Measurements from ENCODE around the gene ADAMTS16.

Gene ADAMTS16

GRCh38 chr5:5235685-5236084 lies 95.6 kb downstream of the ADAMTS16 start:
- H2BK15ac ChIP-seq (ENCODE audit: low read length) = no peak overlapping the region
- H2BK5ac ChIP-seq (ENCODE audit: low read length) = no peak overlapping the region
- H3K14ac ChIP-seq (ENCODE audit: low read length) = no peak overlapping the region
- H3K27me3 ChIP-seq (ENCODE audit: control insufficient read depth in 3 of 3, insufficient read depth in 3 of 3, low read depth in 1 of 3, low read length in 3 of 3) = peaks cover 0 to 2% (median 0%) of the 10 kb centered on the region in 3 experiments
- no peaks in the 10 kb centered on the region for H3K79me1 ChIP-seq (ENCODE audit: low read depth, low read length)
- no peaks in the 10 kb centered on the region for H3K9me3 ChIP-seq (replicated peaks in 1 of 2; ENCODE audit: control insufficient read depth in 2 of 2, insufficient read depth in 1 of 2, low read depth in 1 of 2, low read length in 2 of 2)
- no peak overlapping the region for H3K9ac ChIP-seq (ENCODE audit: low read depth, low read length, poor library complexity)
- H3K18ac ChIP-seq (ENCODE audit: low read length) = no peak overlapping the region
- H2BK120ac ChIP-seq (ENCODE audit: low read depth, low read length) = no peak overlapping the region
- H2AK5ac ChIP-seq (ENCODE audit: low read depth, low read length) = no peak overlapping the region
- no peak overlapping the region for H2AFZ ChIP-seq (ENCODE audit: low read length)
- no peaks in the 10 kb centered on the region for H3K4me1 ChIP-seq (ENCODE audit: control insufficient read depth in 2 of 2, insufficient read depth in 1 of 2, low read depth in 1 of 2, low read length in 2 of 2)
- DNase-seq (ENCODE audit: low spot score) = no peak
- no peak overlapping the region for H3K4ac ChIP-seq (ENCODE audit: low read length)
- no peaks in the 10 kb centered on the region for H3K36me3 ChIP-seq (replicated peaks in 1 of 2; ENCODE audit: control insufficient read depth in 2 of 2, insufficient read depth in 2 of 2, low read length in 2 of 2)
- H3K4me3 ChIP-seq (ENCODE audit: low read length in 2 of 2) = no peak overlapping the region
- H3K23ac ChIP-seq (ENCODE audit: low read depth, low read length, poor library complexity) = no peak overlapping the region
- H4K91ac ChIP-seq (ENCODE audit: low read depth, low read length, poor library complexity) = no peak overlapping the region
- no peak overlapping the region for H3K27ac ChIP-seq (replicated peaks; ENCODE audit: low read length)
- H3K4me2 ChIP-seq (ENCODE audit: insufficient read depth, low read length, poor library complexity, severe bottlenecking) = no peak overlapping the region
- no peak overlapping the region for H2BK12ac ChIP-seq (ENCODE audit: low read length)
- no peak overlapping the region for H4K8ac ChIP-seq (ENCODE audit: low read depth, low read length)
- WGBS, 2 donors (ENCODE audit: extremely low coverage in 2 of 2, insufficient read length in 2 of 2, insufficient replicate concordance in 1 of 2) = no CpG with 5 or more reads among the region's 4 CpGs

GRCh38 chr5:5239191-5239590 lies 99.1 kb downstream of the ADAMTS16 start:
- Histone ChIP-seq H2BK120ac (ENCODE audit: low read depth, low read length) (no peak overlapping the region), H2BK12ac (ENCODE audit: low read length) (no peak overlapping the region), H3K79me1 (ENCODE audit: low read depth, low read length) (no peaks in the 10 kb centered on the region), H3K4me3 (ENCODE audit: low read length in 2 of 2) (no peak overlapping the region), H2AK5ac (ENCODE audit: low read depth, low read length) (no peak overlapping the region), H3K18ac (ENCODE audit: low read length) (no peak overlapping the region), H4K91ac (ENCODE audit: low read depth, low read length, poor library complexity) (no peak overlapping the region), H3K14ac (ENCODE audit: low read length) (no peak overlapping the region), H3K36me3 (replicated peaks in 1 of 2; ENCODE audit: control insufficient read depth in 2 of 2, insufficient read depth in 2 of 2, low read length in 2 of 2) (no peaks in the 10 kb centered on the region), H2BK5ac (ENCODE audit: low read length) (no peak overlapping the region), H3K23ac (ENCODE audit: low read depth, low read length, poor library complexity) (no peak overlapping the region), H3K4me1 (ENCODE audit: control insufficient read depth in 2 of 2, insufficient read depth in 1 of 2, low read depth in 1 of 2, low read length in 2 of 2) (no peaks in the 10 kb centered on the region), H3K4ac (ENCODE audit: low read length) (no peak overlapping the region), H3K27ac (replicated peaks; ENCODE audit: low read length) (no peak overlapping the region), H2BK15ac (ENCODE audit: low read length) (no peak overlapping the region), H3K4me2 (ENCODE audit: insufficient read depth, low read length, poor library complexity, severe bottlenecking) (no peak overlapping the region), H3K9me3 (replicated peaks in 1 of 2; ENCODE audit: control insufficient read depth in 2 of 2, insufficient read depth in 1 of 2, low read depth in 1 of 2, low read length in 2 of 2) (no peaks in the 10 kb centered on the region), H4K8ac (ENCODE audit: low read depth, low read length) (no peak overlapping the region), H2AFZ (ENCODE audit: low read length) (no peak overlapping the region), H3K27me3 (ENCODE audit: control insufficient read depth in 3 of 3, insufficient read depth in 3 of 3, low read depth in 1 of 3, low read length in 3 of 3) (peaks cover 0 to 13% (median 0%) of the 10 kb centered on the region in 3 experiments), H3K9ac (ENCODE audit: low read depth, low read length, poor library complexity) (no peak overlapping the region)
- WGBS, 2 donors (ENCODE audit: extremely low coverage in 2 of 2, insufficient read length in 2 of 2, insufficient replicate concordance in 1 of 2) = no CpG with 5 or more reads among the region's 10 CpGs
- no peak for DNase-seq (ENCODE audit: low spot score)

GRCh38 chr5:5240234-5240633 lies 100.1 kb downstream of the ADAMTS16 start:
- no peak overlapping the region for H3K9ac ChIP-seq (ENCODE audit: low read depth, low read length, poor library complexity)
- no peak overlapping the region for H2BK120ac ChIP-seq (ENCODE audit: low read depth, low read length)
- no peak overlapping the region for H2BK12ac ChIP-seq (ENCODE audit: low read length)
- H3K4me1 ChIP-seq (ENCODE audit: control insufficient read depth in 2 of 2, insufficient read depth in 1 of 2, low read depth in 1 of 2, low read length in 2 of 2) = no peaks in the 10 kb centered on the region
- H2BK5ac ChIP-seq (ENCODE audit: low read length) = no peak overlapping the region
- no peak overlapping the region for H2BK15ac ChIP-seq (ENCODE audit: low read length)
- H3K23ac ChIP-seq (ENCODE audit: low read depth, low read length, poor library complexity) = no peak overlapping the region
- H3K9me3 ChIP-seq (replicated peaks in 1 of 2; ENCODE audit: control insufficient read depth in 2 of 2, insufficient read depth in 1 of 2, low read depth in 1 of 2, low read length in 2 of 2) = no peaks in the 10 kb centered on the region
- H3K4me3 ChIP-seq (ENCODE audit: low read length in 2 of 2) = no peak overlapping the region
- no peak overlapping the region for H2AK5ac ChIP-seq (ENCODE audit: low read depth, low read length)
- H3K36me3 ChIP-seq (replicated peaks in 1 of 2; ENCODE audit: control insufficient read depth in 2 of 2, insufficient read depth in 2 of 2, low read length in 2 of 2) = no peaks in the 10 kb centered on the region
- WGBS, 2 donors (ENCODE audit: extremely low coverage in 2 of 2, insufficient read length in 2 of 2, insufficient replicate concordance in 1 of 2) = no CpG with 5 or more reads among the region's 8 CpGs
- no peak overlapping the region for H3K4me2 ChIP-seq (ENCODE audit: insufficient read depth, low read length, poor library complexity, severe bottlenecking)
- no peak overlapping the region for H3K27ac ChIP-seq (replicated peaks; ENCODE audit: low read length)
- H3K79me1 ChIP-seq (ENCODE audit: low read depth, low read length) = no peaks in the 10 kb centered on the region
- no peak for DNase-seq (ENCODE audit: low spot score)
- no peak overlapping the region for H4K8ac ChIP-seq (ENCODE audit: low read depth, low read length)
- no peak overlapping the region for H3K4ac ChIP-seq (ENCODE audit: low read length)
- H3K18ac ChIP-seq (ENCODE audit: low read length) = no peak overlapping the region
- H3K14ac ChIP-seq (ENCODE audit: low read length) = no peak overlapping the region
- H2AFZ ChIP-seq (ENCODE audit: low read length) = no peak overlapping the region
- H3K27me3 ChIP-seq (ENCODE audit: control insufficient read depth in 3 of 3, insufficient read depth in 3 of 3, low read depth in 1 of 3, low read length in 3 of 3) = peaks cover 0 to 13% (median 0%) of the 10 kb centered on the region in 3 experiments
- no peak overlapping the region for H4K91ac ChIP-seq (ENCODE audit: low read depth, low read length, poor library complexity)

GRCh38 chr5:5242056-5242455 lies 101.9 kb downstream of the ADAMTS16 start:
- no peak overlapping the region for H3K18ac ChIP-seq (ENCODE audit: low read length)
- H3K14ac ChIP-seq (ENCODE audit: low read length) = no peak overlapping the region
- no peak overlapping the region for H2AFZ ChIP-seq (ENCODE audit: low read length)
- no peak overlapping the region for H3K4me2 ChIP-seq (ENCODE audit: insufficient read depth, low read length, poor library complexity, severe bottlenecking)
- no peak overlapping the region for H3K9ac ChIP-seq (ENCODE audit: low read depth, low read length, poor library complexity)
- H3K27ac ChIP-seq (replicated peaks; ENCODE audit: low read length) = no peak overlapping the region
- no CpG with 5 or more reads among the region's 11 CpGs for WGBS, 2 donors (ENCODE audit: extremely low coverage in 2 of 2, insufficient read length in 2 of 2, insufficient replicate concordance in 1 of 2)
- no peak overlapping the region for H2BK120ac ChIP-seq (ENCODE audit: low read depth, low read length)
- H2BK5ac ChIP-seq (ENCODE audit: low read length) = no peak overlapping the region
- H3K36me3 ChIP-seq (replicated peaks in 1 of 2; ENCODE audit: control insufficient read depth in 2 of 2, insufficient read depth in 2 of 2, low read length in 2 of 2) = no peaks in the 10 kb centered on the region
- no peak overlapping the region for H2BK15ac ChIP-seq (ENCODE audit: low read length)
- H3K27me3 ChIP-seq (ENCODE audit: control insufficient read depth in 3 of 3, insufficient read depth in 3 of 3, low read depth in 1 of 3, low read length in 3 of 3) = peaks cover 0 to 13% (median 0%) of the 10 kb centered on the region in 3 experiments
- no peak overlapping the region for H3K4me3 ChIP-seq (ENCODE audit: low read length in 2 of 2)
- H2AK5ac ChIP-seq (ENCODE audit: low read depth, low read length) = peak overlapping the region; percentile 13
- no peak overlapping the region for H3K23ac ChIP-seq (ENCODE audit: low read depth, low read length, poor library complexity)
- no peak for DNase-seq (ENCODE audit: low spot score)
- no peak overlapping the region for H2BK12ac ChIP-seq (ENCODE audit: low read length)
- no peak overlapping the region for H3K4ac ChIP-seq (ENCODE audit: low read length)
- no peaks in the 10 kb centered on the region for H3K4me1 ChIP-seq (ENCODE audit: control insufficient read depth in 2 of 2, insufficient read depth in 1 of 2, low read depth in 1 of 2, low read length in 2 of 2)
- no peaks in the 10 kb centered on the region for H3K9me3 ChIP-seq (replicated peaks in 1 of 2; ENCODE audit: control insufficient read depth in 2 of 2, insufficient read depth in 1 of 2, low read depth in 1 of 2, low read length in 2 of 2)
- H3K79me1 ChIP-seq (ENCODE audit: low read depth, low read length) = no peaks in the 10 kb centered on the region
- H4K91ac ChIP-seq (ENCODE audit: low read depth, low read length, poor library complexity) = no peak overlapping the region
- no peak overlapping the region for H4K8ac ChIP-seq (ENCODE audit: low read depth, low read length)
